ENCODE results near the gene CCND1.

DNA sequence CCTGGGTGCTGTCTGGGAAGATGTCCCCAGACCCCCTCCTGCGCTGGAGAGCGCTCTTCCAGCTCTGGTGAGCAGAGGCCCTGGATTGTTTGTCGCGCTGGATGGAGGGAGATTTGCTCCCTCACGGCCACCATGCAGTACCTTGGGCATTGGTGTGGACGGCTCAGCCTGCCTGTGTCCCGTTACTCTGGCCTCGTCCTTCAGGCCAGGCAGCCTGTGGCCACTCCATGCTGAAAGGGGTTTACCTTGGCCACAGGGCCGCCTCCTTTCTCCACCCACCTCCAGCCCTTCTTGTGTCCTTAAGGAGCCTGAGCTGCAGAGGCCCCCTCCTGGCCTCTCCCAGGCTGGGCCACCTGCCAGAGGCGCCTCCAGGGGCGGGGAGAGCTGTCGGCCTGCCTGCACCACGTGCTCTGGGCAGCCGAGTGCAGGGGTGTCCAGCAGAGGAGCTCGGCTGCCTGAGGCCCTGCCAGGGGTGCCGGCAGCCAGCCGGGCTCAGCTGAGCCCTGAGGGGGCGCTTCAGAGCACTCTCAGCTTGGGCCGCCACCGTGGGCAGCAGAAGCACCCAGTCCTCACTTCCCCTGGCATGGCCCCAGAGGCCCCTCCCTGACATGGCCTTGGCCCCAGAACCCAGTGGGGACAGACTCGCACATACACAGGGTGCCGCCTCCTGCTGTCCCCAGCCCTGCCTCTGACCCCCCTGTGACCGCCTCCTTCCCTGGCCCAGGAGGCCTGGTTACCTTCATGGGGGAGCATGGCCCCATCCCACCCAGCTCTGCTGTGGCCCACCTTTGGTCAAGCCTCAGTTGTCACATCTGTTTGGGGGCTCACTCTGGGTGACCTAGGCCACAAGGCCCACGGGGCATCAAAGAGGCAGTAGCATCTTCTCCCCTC is 3.4 kb downstream of the CCND1 start:
- TF ChIP-seq POLR2A (IDR thresholded peaks at IDR 0.05) (no peak), CTCF (IDR thresholded peaks at IDR 0.05) (peak in 4 of 5 experiments; percentile 21 to 67 (median 56)), EP300 (IDR thresholded peaks at IDR 0.05) (peak in 1 of 2 donors; percentile 56)
